ENCODE data around the gene PNPLA1. TPM values are rescaled to one million over a fixed set of nuclear protein-coding genes. Genes with fewer than 3 reads are reported as not detected.

Gene PNPLA1
- polyA plus RNA-seq, 1 donor (not counting 4 experiments of a cell fraction or from before 2014, with no cell fraction given): 0.14 TPM

GRCh38 chr6:36273802-36274514, 4.1 kb downstream of the PNPLA1 start:
- Histone ChIP-seq H3K9me3 (ENCODE audit: control insufficient read depth, low read depth, low read length) (no peaks in the 10 kb centered on the region), H3K79me2 (ENCODE audit: control insufficient read depth, insufficient read depth, low read length) (no peaks in the 10 kb centered on the region), H3K4me2 (ENCODE audit: control insufficient read depth, extremely low read depth, insufficient read depth, low read depth, low read length) (no peak overlapping the region), H2AFZ (ENCODE audit: control insufficient read depth, low read length) (no peak overlapping the region), H3K27ac (ENCODE audit: control insufficient read depth, insufficient read depth, low read length) (no peak overlapping the region), H3K4me3 (ENCODE audit: control insufficient read depth in 2 of 3, extremely low read depth in 1 of 3, insufficient read depth in 2 of 3, low read depth in 1 of 3, low read length in 3 of 3) (no peak overlapping the region), H3K9ac (ENCODE audit: control insufficient read depth, extremely low read depth, insufficient read depth, low read length) (no peak overlapping the region), H3K36me3 (ENCODE audit: control insufficient read depth in 2 of 2, extremely low read depth in 1 of 2, insufficient read depth in 2 of 2, low read length in 2 of 2) (no peaks in the 10 kb centered on the region), H4K20me1 (ENCODE audit: control insufficient read depth, extremely low read depth, insufficient read depth, low read length) (no peaks in the 10 kb centered on the region), H3K27me3 (ENCODE audit: control insufficient read depth, extremely low read depth, insufficient read depth, low read length) (peaks cover 13% of the 10 kb centered on the region), H3K4me1 (ENCODE audit: control insufficient read depth, extremely low read depth, insufficient read depth, low read length) (peaks cover 19% of the 10 kb centered on the region), H3K9me1 (ENCODE audit: control insufficient read depth, extremely low read depth, insufficient read depth, low read length) (no peaks in the 10 kb centered on the region)
- dilution Hi-C loops (cut with MboI; ENCODE audit: extremely low pct_ligation_motif_present, low sequenced_read_pairs): no loop called here
- FAIRE-seq (no peak), DNase-seq (ENCODE audit: low read depth, low spot score) (no peak)
- TF ChIP-seq, protein P1, sequence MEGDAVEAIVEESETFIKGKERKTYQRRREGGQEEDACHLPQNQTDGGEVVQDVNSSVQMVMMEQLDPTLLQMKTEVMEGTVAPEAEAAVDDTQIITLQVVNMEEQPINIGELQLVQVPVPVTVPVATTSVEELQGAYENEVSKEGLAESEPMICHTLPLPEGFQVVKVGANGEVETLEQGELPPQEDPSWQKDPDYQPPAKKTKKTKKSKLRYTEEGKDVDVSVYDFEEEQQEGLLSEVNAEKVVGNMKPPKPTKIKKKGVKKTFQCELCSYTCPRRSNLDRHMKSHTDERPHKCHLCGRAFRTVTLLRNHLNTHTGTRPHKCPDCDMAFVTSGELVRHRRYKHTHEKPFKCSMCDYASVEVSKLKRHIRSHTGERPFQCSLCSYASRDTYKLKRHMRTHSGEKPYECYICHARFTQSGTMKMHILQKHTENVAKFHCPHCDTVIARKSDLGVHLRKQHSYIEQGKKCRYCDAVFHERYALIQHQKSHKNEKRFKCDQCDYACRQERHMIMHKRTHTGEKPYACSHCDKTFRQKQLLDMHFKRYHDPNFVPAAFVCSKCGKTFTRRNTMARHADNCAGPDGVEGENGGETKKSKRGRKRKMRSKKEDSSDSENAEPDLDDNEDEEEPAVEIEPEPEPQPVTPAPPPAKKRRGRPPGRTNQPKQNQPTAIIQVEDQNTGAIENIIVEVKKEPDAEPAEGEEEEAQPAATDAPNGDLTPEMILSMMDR (optimal IDR thresholded peaks at IDR 0.05 in 1 of 3, IDR thresholded peaks at IDR 0.05 in 1 of 3, conservative IDR thresholded peaks at IDR 0.05 in 1 of 3; ENCODE audit: extremely low read depth in 1 of 3, insufficient read depth in 2 of 3, low read length in 3 of 3): no peak
- no peak for TF ChIP-seq EZH2 (IDR thresholded peaks at IDR 0.05; ENCODE audit: low read length)

GRCh38 chr6:36276581-36277536, 7.0 kb downstream of the PNPLA1 start:
- no peak overlapping the region for H3K4me3 ChIP-seq (ENCODE audit: control insufficient read depth in 2 of 3, extremely low read depth in 1 of 3, insufficient read depth in 2 of 3, low read depth in 1 of 3, low read length in 3 of 3)
- H2AFZ ChIP-seq (ENCODE audit: control insufficient read depth, low read length): no peak overlapping the region
- H3K27me3 ChIP-seq (ENCODE audit: control insufficient read depth, extremely low read depth, insufficient read depth, low read length): peaks cover 7% of the 10 kb centered on the region
- peaks cover 3% of the 10 kb centered on the region for H3K4me1 ChIP-seq (ENCODE audit: control insufficient read depth, extremely low read depth, insufficient read depth, low read length)
- H4K20me1 ChIP-seq (ENCODE audit: control insufficient read depth, extremely low read depth, insufficient read depth, low read length): no peaks in the 10 kb centered on the region
- H3K27ac ChIP-seq (ENCODE audit: control insufficient read depth, insufficient read depth, low read length): no peak overlapping the region
- no peaks in the 10 kb centered on the region for H3K9me1 ChIP-seq (ENCODE audit: control insufficient read depth, extremely low read depth, insufficient read depth, low read length)
- no peak for FAIRE-seq
- H3K9ac ChIP-seq (ENCODE audit: control insufficient read depth, extremely low read depth, insufficient read depth, low read length): no peak overlapping the region
- H3K4me2 ChIP-seq (ENCODE audit: control insufficient read depth, extremely low read depth, insufficient read depth, low read depth, low read length): no peak overlapping the region
- dilution Hi-C loops (cut with MboI; ENCODE audit: extremely low pct_ligation_motif_present, low sequenced_read_pairs): no loop called here
- no peaks in the 10 kb centered on the region for H3K9me3 ChIP-seq (ENCODE audit: control insufficient read depth, low read depth, low read length)
- no peaks in the 10 kb centered on the region for H3K79me2 ChIP-seq (ENCODE audit: control insufficient read depth, insufficient read depth, low read length)
- TF ChIP-seq, protein P1 (optimal IDR thresholded peaks at IDR 0.05 in 1 of 3, IDR thresholded peaks at IDR 0.05 in 1 of 3, conservative IDR thresholded peaks at IDR 0.05 in 1 of 3; ENCODE audit: extremely low read depth in 1 of 3, insufficient read depth in 2 of 3, low read length in 3 of 3): no peak
- no peak for TF ChIP-seq EZH2 (IDR thresholded peaks at IDR 0.05; ENCODE audit: low read length)
- no peaks in the 10 kb centered on the region for H3K36me3 ChIP-seq (ENCODE audit: control insufficient read depth in 2 of 2, extremely low read depth in 1 of 2, insufficient read depth in 2 of 2, low read length in 2 of 2)
- no peak for DNase-seq (ENCODE audit: low read depth, low spot score)

Measured in keratinocyte (primary cell).